Measurements from ENCODE around the gene TANGO6.

GRCh38 chr16:69036399-69037091, 193.2 kb downstream of the TANGO6 start:
- TF ChIP-seq CTCF (IDR thresholded peaks at IDR 0.05; ENCODE audit: borderline replicate concordance, extremely low read depth, low read length, poor library complexity, severe bottlenecking) (no peak), EZH2 (IDR thresholded peaks at IDR 0.05; ENCODE audit: borderline replicate concordance, low read depth, low read length, severe bottlenecking) (no peak)

Data from DND-41 (cell line).